Trophoblast cell (in vitro differentiated cells and primary cell): Measurements from ENCODE around the gene PDE4B.

ENCODE experiments used
- DNase-seq, 2 donors: peaks; one replicate each; pipeline ENCODE4 v3.0.0-alpha.2; 2016
- H2AFZ ChIP-seq: 2 replicates; pipeline ENCODE4 v1.6.1; 2013; ENCODE audit warnings: low read length, moderate library complexity, mild to moderate bottlenecking; ENCODE audit not compliant: insufficient read depth, poor library complexity
- H2AK5ac ChIP-seq: 2 replicates; pipeline ENCODE4 v1.6.1; 2013; ENCODE audit warnings: mild to moderate bottlenecking, low read length
- H2BK120ac ChIP-seq: 2 replicates; pipeline ENCODE4 v1.6.1; 2013; ENCODE audit warnings: low read length, mild to moderate bottlenecking, moderate library complexity; ENCODE audit not compliant: insufficient read depth, poor library complexity
- H2BK12ac ChIP-seq: 2 replicates; pipeline ENCODE4 v1.6.1; 2013; ENCODE audit warnings: mild to moderate bottlenecking, low read length, moderate library complexity
- H2BK5ac ChIP-seq: 2 replicates; pipeline ENCODE4 v1.6.1; 2013; ENCODE audit warnings: low read length, low read depth, moderate library complexity, mild to moderate bottlenecking; ENCODE audit not compliant: poor library complexity
- H3K14ac ChIP-seq: 2 replicates; pipeline ENCODE4 v1.6.1; 2013; ENCODE audit warnings: mild to moderate bottlenecking, low read length
- H3K18ac ChIP-seq: 2 replicates; pipeline ENCODE4 v1.6.1; 2013; ENCODE audit warnings: mild to moderate bottlenecking, low read length
- H3K23ac ChIP-seq: 2 replicates; pipeline ENCODE4 v1.6.1; 2013; ENCODE audit warnings: low read length
- H3K27ac ChIP-seq: 2 replicates; pipeline ENCODE4 v1.5.1; 2013; ENCODE audit warnings: low read depth, mild to moderate bottlenecking, inconsistent platforms, low read length, moderate library complexity
- H3K27me3 ChIP-seq: 2 replicates; pipeline ENCODE4 v1.6.1; 2013; ENCODE audit warnings: inconsistent platforms, mild to moderate bottlenecking, low read length, moderate library complexity; ENCODE audit not compliant: insufficient read depth
- H3K36me3 ChIP-seq, 2 experiments: 1 replicate in 1 of 2; 2 replicates in 1 of 2; pipeline ENCODE4 v1.6.1; 2013; ENCODE audit warnings: low read length in 2 of 2, mild to moderate bottlenecking in 2 of 2, moderate library complexity in 1 of 2; ENCODE audit not compliant: insufficient read depth in 2 of 2, control insufficient read depth in 1 of 2
- H3K4ac ChIP-seq: 2 replicates; pipeline ENCODE4 v1.6.1; 2013; ENCODE audit warnings: low read depth, mild to moderate bottlenecking, low read length, moderate library complexity
- H3K4me1 ChIP-seq, 2 experiments: 1 replicate in 1 of 2; 2 replicates in 1 of 2; pipeline ENCODE4 v1.6.1; 2013; ENCODE audit warnings: low read length in 2 of 2, mild to moderate bottlenecking in 2 of 2, moderate library complexity in 1 of 2; ENCODE audit not compliant: insufficient read depth in 2 of 2, control insufficient read depth in 1 of 2
- H3K4me2 ChIP-seq: 2 replicates; pipeline ENCODE4 v1.6.1; 2013; ENCODE audit warnings: inconsistent platforms, mild to moderate bottlenecking, low read length, moderate library complexity
- H3K4me3 ChIP-seq: 2 replicates; pipeline ENCODE4 v1.5.1; 2013; ENCODE audit warnings: mild to moderate bottlenecking, low read depth, low read length, inconsistent platforms
- H3K79me1 ChIP-seq: one replicate; pipeline ENCODE4 v1.6.1; 2013; ENCODE audit warnings: low read length
- H3K79me2 ChIP-seq: 2 replicates; pipeline ENCODE4 v1.6.1; 2013; ENCODE audit warnings: low read length, mild to moderate bottlenecking; ENCODE audit not compliant: control insufficient read depth, insufficient read depth, poor library complexity
- H3K9ac ChIP-seq: 2 replicates; pipeline ENCODE4 v1.6.1; 2013; ENCODE audit warnings: mild to moderate bottlenecking, low read length
- H3K9me3 ChIP-seq: 2 replicates; pipeline ENCODE4 v1.6.1; 2013; ENCODE audit warnings: low read depth, mild to moderate bottlenecking, control low read depth, inconsistent platforms, low read length; ENCODE audit not compliant: insufficient read depth
- H4K12ac ChIP-seq: 2 replicates; pipeline ENCODE4 v1.6.1; 2013; ENCODE audit warnings: low read depth, mild to moderate bottlenecking, low read length, moderate library complexity
- H4K8ac ChIP-seq: 2 replicates; pipeline ENCODE4 v1.6.1; 2013; ENCODE audit warnings: low read depth, mild to moderate bottlenecking, low read length, moderate library complexity
- H4K91ac ChIP-seq: one replicate; pipeline ENCODE4 v1.6.1; 2013; ENCODE audit warnings: low read depth, mild to moderate bottlenecking, low read length, moderate library complexity
- WGBS: extraction: QIAGEN DNeasy Blood & Tissue Kit; methylation state at CpG from one replicate; pipeline ENCODE4 v1.1.7; 2013; ENCODE audit warnings: missing lambda C conversion rate; ENCODE audit not compliant: insufficient read length, insufficient coverage; ENCODE audit errors: extremely low coverage; 5-methylcytosine and 5-hydroxymethylcytosine counted together

Gene PDE4B

DNA sequence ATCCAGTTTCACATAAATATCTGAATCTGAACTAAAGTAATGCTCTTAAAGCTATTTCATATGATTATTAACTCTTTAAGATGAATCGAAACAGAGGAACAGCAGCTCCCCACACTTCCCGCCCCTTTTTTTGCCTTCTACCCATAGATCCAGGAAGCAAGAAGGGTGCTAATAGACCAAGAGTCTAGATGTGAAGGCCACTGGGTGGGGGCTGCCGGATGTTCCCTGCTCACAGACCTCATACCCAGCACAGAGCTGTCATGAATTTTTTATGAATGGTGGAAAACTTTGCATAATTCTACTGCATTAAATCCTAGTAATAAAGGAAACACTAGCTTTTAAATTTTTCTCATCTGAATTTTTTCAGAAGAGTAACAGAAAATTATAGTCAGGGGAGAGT, 457.4 kb downstream of the PDE4B start:
- no CpG with 5 or more reads among the region's 3 CpGs for WGBS

DNA sequence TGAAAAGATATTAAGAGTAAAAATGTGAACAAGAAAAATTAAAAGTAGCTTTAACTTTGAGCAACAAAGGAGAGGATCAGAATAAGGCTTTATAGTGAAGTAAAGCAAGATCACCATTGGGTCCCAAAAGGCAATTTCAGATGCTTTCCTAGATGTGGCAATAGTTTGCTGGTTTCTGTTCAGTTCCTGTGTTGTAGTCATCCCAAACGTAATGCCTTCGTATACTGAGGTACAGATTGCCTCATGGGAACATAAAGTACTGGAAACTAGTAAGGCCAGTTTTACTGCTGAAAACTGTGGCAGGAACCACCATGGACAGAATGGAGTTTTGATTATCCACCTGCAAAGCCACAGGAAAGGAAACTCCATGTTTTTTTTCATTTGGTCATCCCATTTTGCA, 457.8 kb downstream of the PDE4B start:
- H3K14ac ChIP-seq: no peak overlapping the region
- H3K18ac ChIP-seq: no peak overlapping the region
- no peak overlapping the region for H3K4me2 ChIP-seq
- no peak overlapping the region for H2BK5ac ChIP-seq
- H4K91ac ChIP-seq: no peak overlapping the region
- no peak overlapping the region for H3K23ac ChIP-seq
- H3K27ac ChIP-seq: no peak overlapping the region
- H3K4me1 ChIP-seq: no peaks in the 10 kb centered on the region
- H3K4me3 ChIP-seq: no peak overlapping the region
- no peak overlapping the region for H2AK5ac ChIP-seq
- H3K9me3 ChIP-seq: no peaks in the 10 kb centered on the region
- no peak overlapping the region for H2BK12ac ChIP-seq
- H3K4ac ChIP-seq: no peak overlapping the region
- H3K36me3 ChIP-seq: no peaks in the 10 kb centered on the region
- peaks cover 3% of the 10 kb centered on the region for H3K79me1 ChIP-seq
- DNase-seq: peak; percentile 15 to 45
- H3K9ac ChIP-seq: no peak overlapping the region
- no peak overlapping the region for H2AFZ ChIP-seq
- no CpG with 5 or more reads among the region's 2 CpGs for WGBS
- H3K27me3 ChIP-seq: no peaks in the 10 kb centered on the region
- no peaks in the 10 kb centered on the region for H3K79me2 ChIP-seq
- no peak overlapping the region for H2BK120ac ChIP-seq
- no peak overlapping the region for H4K8ac ChIP-seq
- no peak overlapping the region for H4K12ac ChIP-seq

More for the DNA sequence above, 457.4 kb downstream of the PDE4B start:
- H3K27me3 ChIP-seq: no peaks in the 10 kb centered on the region
- H4K91ac ChIP-seq: no peak overlapping the region
- H2AK5ac ChIP-seq: no peak overlapping the region
- no peak overlapping the region for H4K8ac ChIP-seq
- H3K14ac ChIP-seq: no peak overlapping the region
- H2AFZ ChIP-seq: no peak overlapping the region
- peak overlapping the region; percentile 46 for H2BK120ac ChIP-seq
- H3K4me3 ChIP-seq: no peak overlapping the region
- H3K4ac ChIP-seq: no peak overlapping the region
- H3K79me1 ChIP-seq: peaks cover 3% of the 10 kb centered on the region
- H3K9ac ChIP-seq: no peak overlapping the region
- H4K12ac ChIP-seq: no peak overlapping the region
- H3K4me2 ChIP-seq: no peak overlapping the region
- H3K27ac ChIP-seq: no peak overlapping the region
- H3K9me3 ChIP-seq: no peaks in the 10 kb centered on the region
- H2BK12ac ChIP-seq: peak overlapping the region; percentile 71
- H3K4me1 ChIP-seq: no peaks in the 10 kb centered on the region
- H3K18ac ChIP-seq: no peak overlapping the region
- H3K36me3 ChIP-seq: no peaks in the 10 kb centered on the region
- no peak for DNase-seq
- H3K23ac ChIP-seq: no peak overlapping the region
- H2BK5ac ChIP-seq: no peak overlapping the region
- no peaks in the 10 kb centered on the region for H3K79me2 ChIP-seq

DNA sequence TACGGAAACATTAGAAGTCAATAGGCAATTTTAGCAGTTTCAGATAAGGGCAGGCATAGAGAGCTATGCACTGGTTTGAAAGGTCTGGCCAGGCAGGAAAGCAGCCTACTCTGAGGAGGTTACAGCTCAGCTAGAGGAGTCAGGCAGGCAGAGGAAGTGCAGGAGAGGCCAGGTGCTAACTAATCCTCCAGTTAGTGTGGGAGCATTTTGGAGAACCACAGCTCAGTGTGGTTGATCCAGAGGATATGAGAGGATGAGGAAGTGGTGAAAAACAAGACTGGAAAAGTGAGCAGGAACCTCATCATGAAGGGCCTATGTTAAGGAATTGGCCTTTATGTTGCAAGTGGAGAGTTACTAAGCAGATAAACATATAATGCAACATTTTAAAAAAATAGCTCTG, 458.9 kb downstream of the PDE4B start:
- Histone ChIP-seq H2AK5ac (no peak overlapping the region), H3K9ac (no peak overlapping the region), H3K36me3 (no peaks in the 10 kb centered on the region), H3K9me3 (no peaks in the 10 kb centered on the region), H3K18ac (no peak overlapping the region), H3K14ac (no peak overlapping the region), H3K27ac (no peak overlapping the region), H3K4ac (no peak overlapping the region), H2BK12ac (no peak overlapping the region), H3K4me3 (no peak overlapping the region), H3K23ac (no peak overlapping the region), H2AFZ (no peak overlapping the region), H2BK120ac (no peak overlapping the region), H3K79me2 (no peaks in the 10 kb centered on the region), H3K79me1 (peaks cover 2% of the 10 kb centered on the region), H3K4me2 (no peak overlapping the region), H3K27me3 (no peaks in the 10 kb centered on the region), H4K91ac (no peak overlapping the region), H4K8ac (no peak overlapping the region), H3K4me1 (no peaks in the 10 kb centered on the region), H2BK5ac (no peak overlapping the region), H4K12ac (no peak overlapping the region)
- DNase-seq: no peak
- WGBS: no CpG with 5 or more reads among the region's 1 CpG

DNA sequence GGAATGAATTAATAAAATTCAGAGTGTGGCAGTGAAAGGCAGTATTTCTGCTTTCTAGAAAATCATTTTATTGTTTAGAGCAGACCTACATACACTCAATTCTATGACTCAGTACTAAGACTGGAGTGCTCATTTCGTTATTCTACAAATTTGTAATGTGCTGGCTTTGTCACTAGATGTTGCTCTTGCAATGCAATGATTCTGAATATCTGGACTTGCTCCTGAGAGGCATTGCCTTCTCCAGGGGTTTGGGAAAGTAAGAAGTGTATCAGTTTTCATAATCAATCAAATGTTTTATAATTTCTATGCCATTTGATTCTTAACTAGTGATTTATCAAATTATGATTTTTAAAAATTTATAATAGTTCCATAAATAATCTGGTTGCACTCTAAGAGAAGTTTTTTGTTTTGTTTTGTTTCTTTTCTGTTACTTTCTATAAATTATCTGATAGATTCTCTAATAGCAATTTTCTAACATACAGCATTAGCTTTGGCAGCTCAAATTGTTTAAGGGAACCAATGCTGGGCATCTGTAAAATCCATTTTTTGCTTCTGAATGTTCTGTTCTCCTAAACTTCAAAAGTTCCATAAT, 460.7 kb downstream of the PDE4B start:
- Histone ChIP-seq H3K18ac (no peak overlapping the region), H4K8ac (no peak overlapping the region), H3K27ac (no peak overlapping the region), H3K27me3 (no peaks in the 10 kb centered on the region), H2AK5ac (no peak overlapping the region), H3K23ac (no peak overlapping the region), H3K79me1 (peaks cover 5% of the 10 kb centered on the region), H3K9ac (no peak overlapping the region), H3K9me3 (no peaks in the 10 kb centered on the region), H4K91ac (no peak overlapping the region), H3K79me2 (no peaks in the 10 kb centered on the region), H2BK120ac (no peak overlapping the region), H3K36me3 (no peaks in the 10 kb centered on the region), H3K4ac (no peak overlapping the region), H3K4me3 (no peak overlapping the region), H3K4me2 (no peak overlapping the region), H2AFZ (no peak overlapping the region), H4K12ac (no peak overlapping the region), H3K4me1 (peaks cover 0 to 1% of the 10 kb centered on the region in 2 experiments), H2BK5ac (no peak overlapping the region), H3K14ac (no peak overlapping the region), H2BK12ac (no peak overlapping the region)
- no CpG with 5 or more reads among the region's 1 CpG for WGBS
- peak; percentile 32 to 81 for DNase-seq
